ENCODE results near the gene HSD3B7.

- TF ChIP-seq POLR2AphosphoS5 (IDR thresholded peaks at IDR 0.05; ENCODE audit: low read depth, low read length), result no peak
- TF ChIP-seq SIN3A (IDR thresholded peaks at IDR 0.05; ENCODE audit: borderline replicate concordance, insufficient read depth, low read length), result no peak
- TF ChIP-seq REST (IDR thresholded peaks at IDR 0.05; ENCODE audit: insufficient read depth in 1 of 2, low read depth in 2 of 2, low read length in 2 of 2), result no peak
Measured at GRCh38 chr16:31004658-31005057, 19.7 kb downstream of the HSD3B7 start.

Data from PFSK-1 (cell line).